Measurements from ENCODE around the gene PGAP3. TPM values are rescaled to one million over a fixed set of nuclear protein-coding genes. Genes with fewer than 3 reads are reported as not detected.

Gene PGAP3
- total and polyA plus RNA-seq, 4 donors, result 15.9 to 39.7 (median 26.4) TPM

- no peak overlapping the region for H3K9ac ChIP-seq (ENCODE audit: insufficient read depth in 1 of 2, low read length in 2 of 2)
- H3K4me3 ChIP-seq, result no peak overlapping the region
- TF ChIP-seq CTCF (IDR thresholded peaks at IDR 0.05; ENCODE audit: control extremely low read depth, extremely low read depth), result no peak
- no peak for ATAC-seq (ENCODE audit: insufficient read depth, low FRiP score)
- peak overlapping the region in 1 of 2 donors; percentile 67 for H3K27ac ChIP-seq (ENCODE audit: low read depth in 1 of 2, low read length in 1 of 2)
- H3K9me3 ChIP-seq (ENCODE audit: control insufficient read depth in 4 of 4, insufficient read depth in 3 of 4, low read length in 3 of 4), result no peaks in the 10 kb centered on the region
- H3K4me1 ChIP-seq (ENCODE audit: control insufficient read depth in 5 of 5, insufficient read depth in 5 of 5, low read length in 5 of 5), result peaks cover 1 to 27% (median 9%) of the 10 kb centered on the region in 5 donors
- WGBS, 2 donors, result 26 to 32% methylated on average over 6 of the region's 6 CpGs
- H3K36me3 ChIP-seq (ENCODE audit: control insufficient read depth in 4 of 4, insufficient read depth in 4 of 4, low read length in 4 of 4), result peaks cover 0 to 3% (median 1%) of the 10 kb centered on the region in 4 donors
- peaks cover 0 to 3% (median 0%) of the 10 kb centered on the region in 3 donors for H3K27me3 ChIP-seq (ENCODE audit: control insufficient read depth in 3 of 3, insufficient read depth in 3 of 3, low read length in 2 of 3)
- peak in 1 of 3 donors; percentile 70 for DNase-seq
These were observed 56.5 kb downstream of the PGAP3 start for GRCh38 chr17:39631403-39631802.

DNA sequence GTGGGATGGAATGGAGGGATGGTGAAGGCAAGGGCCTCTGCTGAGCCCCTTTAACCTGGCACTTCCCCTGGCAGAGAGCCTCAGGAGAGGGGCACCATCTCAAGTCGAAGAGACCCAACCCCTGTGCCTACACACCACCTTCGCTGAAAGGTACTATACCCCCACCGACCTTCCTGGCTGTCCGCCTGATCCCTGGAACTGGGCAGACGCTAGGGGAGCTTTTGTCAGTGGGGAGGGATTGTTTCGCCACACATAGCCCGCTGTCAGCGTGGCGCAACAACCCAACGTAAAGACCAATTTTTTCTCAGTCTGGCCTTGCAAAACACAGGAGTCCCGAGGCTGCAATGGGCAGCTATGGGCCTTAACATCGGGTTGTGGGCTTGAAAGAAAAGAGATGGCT is 58.0 kb downstream of the PGAP3 start:
- peaks cover 0 to 5% (median 3%) of the 10 kb centered on the region in 3 donors for H3K27me3 ChIP-seq (ENCODE audit: control insufficient read depth in 3 of 3, insufficient read depth in 3 of 3, low read length in 2 of 3)
- WGBS, 2 donors, result 35 to 64% methylated on average over 12 of the region's 12 CpGs
- H3K9me3 ChIP-seq (ENCODE audit: control insufficient read depth in 4 of 4, insufficient read depth in 3 of 4, low read length in 3 of 4), result no peaks in the 10 kb centered on the region

GRCh38 chr17:39629494-39629880 is 58.4 kb downstream of the PGAP3 start:
- Histone ChIP-seq H3K4me3 (no peak overlapping the region), H3K27ac (ENCODE audit: low read depth in 1 of 2, low read length in 1 of 2) (peak overlapping the region in 1 of 2 donors; percentile 26), H3K27me3 (ENCODE audit: control insufficient read depth in 3 of 3, insufficient read depth in 3 of 3, low read length in 2 of 3) (peaks cover 0 to 8% (median 3%) of the 10 kb centered on the region in 3 donors), H3K36me3 (ENCODE audit: control insufficient read depth in 4 of 4, insufficient read depth in 4 of 4, low read length in 4 of 4) (peaks cover 0 to 3% (median 0%) of the 10 kb centered on the region in 4 donors), H3K9me3 (ENCODE audit: control insufficient read depth in 4 of 4, insufficient read depth in 3 of 4, low read length in 3 of 4) (no peaks in the 10 kb centered on the region), H3K4me1 (ENCODE audit: control insufficient read depth in 5 of 5, insufficient read depth in 5 of 5, low read length in 5 of 5) (peaks cover 0 to 42% (median 22%) of the 10 kb centered on the region in 5 donors), H3K9ac (ENCODE audit: insufficient read depth in 1 of 2, low read length in 2 of 2) (no peak overlapping the region)
- TF ChIP-seq CTCF (IDR thresholded peaks at IDR 0.05; ENCODE audit: control extremely low read depth, extremely low read depth), result no peak
- DNase-seq (no peak), ATAC-seq (ENCODE audit: insufficient read depth, low FRiP score) (no peak)
- WGBS, 2 donors, result 65 to 66% methylated on average over 3 of the region's 3 CpGs

More for the DNA sequence above, 58.0 kb downstream of the PGAP3 start:
- no peak overlapping the region for H3K27ac ChIP-seq (ENCODE audit: low read depth in 1 of 2, low read length in 1 of 2)
- no peak for ATAC-seq (ENCODE audit: insufficient read depth, low FRiP score)
- H3K4me1 ChIP-seq (ENCODE audit: control insufficient read depth in 5 of 5, insufficient read depth in 5 of 5, low read length in 5 of 5), result peaks cover 0 to 38% (median 18%) of the 10 kb centered on the region in 5 donors
- no peak for DNase-seq
- no peak overlapping the region for H3K4me3 ChIP-seq
- H3K36me3 ChIP-seq (ENCODE audit: control insufficient read depth in 4 of 4, insufficient read depth in 4 of 4, low read length in 4 of 4), result peaks cover 0 to 3% (median 0%) of the 10 kb centered on the region in 4 donors
- TF ChIP-seq CTCF (IDR thresholded peaks at IDR 0.05; ENCODE audit: control extremely low read depth, extremely low read depth), result no peak
- H3K9ac ChIP-seq (ENCODE audit: insufficient read depth in 1 of 2, low read length in 2 of 2), result no peak overlapping the region
